GM12801 (cell line): ENCODE data around the gene KCNC4.

Source experiments
- CTCF ChIP-seq: IDR thresholded peaks from one replicate; pipeline ENCODE4 v1.5.1; 2011; ENCODE audit warnings: control low read depth; ENCODE audit not compliant: insufficient read length; ENCODE audit errors: extremely low read depth

KCNC4 gene

DNA sequence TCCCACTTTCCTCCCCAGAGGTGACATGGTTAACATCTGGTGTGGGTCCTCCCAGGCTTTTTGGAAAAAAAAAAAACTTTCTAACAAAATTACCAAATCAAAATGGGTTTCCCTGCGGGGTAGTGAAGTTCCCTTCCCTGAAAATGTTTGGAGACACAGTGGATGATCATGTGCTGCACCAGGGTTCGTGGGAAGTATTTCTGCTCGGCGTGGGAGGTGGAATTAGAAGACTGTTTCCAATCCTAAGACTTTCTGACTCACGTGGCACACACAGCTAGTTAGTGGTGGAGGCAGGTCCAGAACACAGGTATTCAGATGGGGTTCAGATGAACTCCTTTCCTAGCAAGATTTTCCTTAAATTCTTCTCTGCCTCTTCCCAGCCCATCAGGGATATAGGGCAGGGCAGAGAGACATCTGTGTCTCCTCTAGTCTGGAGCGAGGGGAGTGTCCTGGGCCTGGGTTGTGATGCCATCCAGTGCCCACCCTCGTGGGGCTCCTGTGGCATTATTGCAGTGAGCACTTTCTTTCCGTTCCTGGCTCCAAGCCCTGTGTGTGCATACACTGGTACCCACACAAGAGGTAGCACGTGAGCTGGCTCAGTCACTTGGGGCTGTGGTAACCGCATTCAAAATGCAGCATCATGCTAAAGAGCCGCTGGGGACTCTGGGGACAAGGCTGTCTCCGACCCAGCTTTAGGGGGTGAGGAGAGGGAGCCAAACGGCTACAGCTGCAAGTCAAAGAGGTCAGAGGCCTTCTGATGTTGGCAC lies 27.5 kb downstream of the KCNC4 start:
- no peak for TF ChIP-seq CTCF

GRCh38 chr1:110239441-110240430 lies 29.6 kb downstream of the KCNC4 start:
- no peak for TF ChIP-seq CTCF

DNA sequence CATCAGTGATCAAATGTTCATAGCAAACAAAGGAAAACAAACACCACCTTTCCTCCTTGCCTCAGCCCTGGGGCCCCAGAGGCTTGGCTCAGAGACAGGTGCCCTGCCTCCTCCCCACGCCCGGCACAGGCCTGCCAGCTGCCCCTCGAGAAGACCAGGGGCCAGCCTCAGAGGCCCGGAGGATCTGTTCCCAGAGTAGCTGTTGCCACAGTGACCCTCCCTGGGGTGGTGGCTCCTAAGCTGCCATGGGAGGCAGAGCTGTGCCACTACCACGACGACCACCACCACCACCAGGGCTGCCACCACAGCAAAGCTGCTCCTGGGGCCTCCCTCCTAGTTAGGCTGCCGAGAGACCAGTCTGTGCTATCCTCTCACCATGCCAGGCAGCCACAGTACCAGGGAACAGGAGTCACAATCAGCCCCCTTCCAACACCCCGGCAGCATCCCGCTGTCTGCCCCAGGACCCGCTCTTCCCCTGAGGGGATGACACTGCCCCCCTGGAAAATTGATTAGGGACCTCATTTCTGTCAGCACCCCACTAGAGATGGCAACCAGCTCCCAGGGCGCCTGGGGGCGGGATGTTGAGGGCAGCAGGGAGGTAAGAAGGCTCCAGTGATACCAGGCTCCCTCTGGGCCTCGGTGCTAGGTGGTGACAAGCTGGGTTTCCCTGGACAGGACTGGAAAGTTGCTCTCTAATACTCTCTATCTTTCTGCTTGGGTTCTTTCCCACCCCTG lies 30.5 kb downstream of the KCNC4 start:
- TF ChIP-seq CTCF = no peak

DNA sequence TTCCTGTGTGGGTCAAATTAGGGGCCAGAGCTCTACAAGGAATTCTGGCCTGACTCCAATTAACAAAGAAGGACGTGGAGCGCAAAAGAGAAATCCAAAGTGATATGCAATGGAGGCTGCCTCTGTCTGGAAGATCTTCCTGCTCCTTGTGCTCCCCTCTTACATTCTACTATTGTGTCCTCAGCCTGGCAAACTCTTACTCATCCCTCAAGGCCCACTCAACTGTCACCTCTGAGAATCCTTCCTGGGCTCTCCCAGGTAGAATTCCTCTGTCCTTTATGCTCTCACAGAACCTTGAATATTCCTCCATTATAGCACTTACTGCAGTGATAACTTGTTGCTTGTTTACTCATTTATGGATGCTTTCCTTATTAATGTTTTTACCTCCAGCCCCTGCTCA lies 31.4 kb downstream of the KCNC4 start:
- TF ChIP-seq CTCF = no peak

DNA sequence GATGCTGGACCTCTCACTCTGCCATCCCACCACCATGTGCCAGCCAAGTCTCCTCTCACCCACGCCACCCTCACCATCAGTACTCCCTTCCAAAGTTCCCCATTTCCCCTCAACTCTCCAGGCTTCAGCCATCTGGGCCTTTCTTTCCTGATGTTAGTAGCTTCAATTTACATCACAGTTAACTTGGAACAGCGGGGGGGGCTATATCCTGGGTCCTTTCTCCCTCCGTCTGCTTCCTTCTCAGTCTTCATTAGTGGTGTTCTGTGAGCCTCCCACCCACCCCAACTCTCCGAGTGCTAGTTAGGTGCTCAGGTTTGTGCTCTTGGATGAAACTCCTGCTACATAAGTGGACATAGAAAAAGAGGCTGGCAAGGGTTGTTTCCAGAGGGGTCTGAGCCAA lies 31.9 kb downstream of the KCNC4 start:
- no peak for TF ChIP-seq CTCF

DNA sequence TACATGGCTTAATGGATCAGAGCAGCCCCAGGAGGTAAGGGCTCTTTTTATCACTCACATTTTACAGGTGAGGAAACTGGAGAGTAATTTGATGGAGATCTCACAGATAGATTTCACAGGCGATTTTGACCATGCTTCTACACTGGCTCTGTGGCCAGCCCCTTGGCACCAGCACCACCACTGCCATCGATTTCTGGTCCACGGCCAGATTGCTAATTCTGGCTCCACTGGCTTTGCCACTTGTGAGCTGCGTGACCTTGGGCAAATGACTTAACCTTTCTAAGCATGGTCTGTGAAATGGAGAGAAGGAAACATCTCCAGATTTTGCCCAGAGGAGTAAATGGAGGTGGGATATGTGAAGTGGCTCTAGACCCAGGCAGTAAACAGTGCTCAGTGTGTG lies 32.6 kb downstream of the KCNC4 start:
- no peak for TF ChIP-seq CTCF

DNA sequence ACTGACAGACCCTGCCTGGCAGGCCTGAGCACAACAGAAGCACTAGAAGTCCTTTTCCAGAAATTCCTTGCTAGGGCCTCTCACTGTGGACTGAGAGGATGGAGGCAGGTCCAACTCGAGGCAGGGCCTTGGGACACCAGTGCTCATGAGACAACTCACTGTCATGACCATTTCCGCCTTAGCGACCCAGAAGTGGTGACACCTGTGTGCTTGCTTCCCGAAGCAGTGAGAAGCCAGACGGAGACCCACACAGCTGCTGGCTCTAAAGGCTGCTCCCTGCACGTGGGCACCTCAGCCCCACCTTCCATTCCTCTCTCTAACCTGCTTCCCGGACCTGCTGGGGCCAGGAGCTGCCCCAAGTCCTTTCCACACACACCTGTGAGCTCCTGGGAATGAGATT lies 33.0 kb downstream of the KCNC4 start:
- no peak for TF ChIP-seq CTCF
